ENCODE measurements around the gene RBM4. TPM values are rescaled to one million over a fixed set of nuclear protein-coding genes. Genes with fewer than 3 reads are reported as not detected.

RBM4 gene
- total and polyA plus RNA-seq, 9 of the 15 experiments (the other 6 are each of a cell fraction or from before 2014, with no cell fraction given) = 81.6 to 233 (median 122) TPM

- TF ChIP-seq KLF13 (tag; IDR thresholded peaks at IDR 0.05; ENCODE audit: borderline replicate concordance, low read depth) (0 out of 2 replicates have a peak, but pooled peaks have one; percentile 22), ZEB2 (IDR thresholded peaks at IDR 0.05) (no peak), CEBPZ (IDR thresholded peaks at IDR 0.05; ENCODE audit: borderline replicate concordance, low read depth, low read length) (no peak; the same call in 1 of the 2 replicates), ZSCAN29 (IDR thresholded peaks at IDR 0.05) (no peak), BCOR (IDR thresholded peaks at IDR 0.05) (no peak), FOXO4 (CRISPR knock-in tag; IDR thresholded peaks at IDR 0.05) (no peak), CREB5 (CRISPR knock-in tag; IDR thresholded peaks at IDR 0.05) (no peak), ZBTB7A (IDR thresholded peaks at IDR 0.05; ENCODE audit: borderline replicate concordance, control insufficient read depth, low read depth, low read length) (peak; percentile 58), ZHX1 (conservative IDR thresholded peaks at IDR 0.05; ENCODE audit: low read length) (no peak), E2F3 (CRISPR knock-in tag; IDR thresholded peaks at IDR 0.05) (no peak; the same call in 1 of the 2 replicates), MITF (IDR thresholded peaks at IDR 0.05) (no peak), NCOR1 (IDR thresholded peaks at IDR 0.05) (peak; percentile 59), ARID3A (IDR thresholded peaks at IDR 0.05; ENCODE audit: borderline replicate concordance, low read depth, low read length) (no peak)
These were observed 21.9 kb upstream of the RBM4 start, which contains the start of gene RBM14 (continued) for GRCh38 chr11:66616379-66617154.
